IPS-15b (cell line): ENCODE measurements around the gene FSTL4.

Experiments used
- H3K27me3 ChIP-seq: one replicate; pipeline ENCODE4 v1.6.1; 2013; ENCODE audit warnings: low read length; ENCODE audit not compliant: control insufficient read depth, insufficient read depth
- H3K36me3 ChIP-seq: one replicate; pipeline ENCODE4 v1.6.1; 2013; ENCODE audit warnings: low read length; ENCODE audit not compliant: control insufficient read depth, insufficient read depth
- H3K4me1 ChIP-seq: one replicate; pipeline ENCODE4 v1.6.1; 2013; ENCODE audit warnings: mild to moderate bottlenecking, low read length; ENCODE audit not compliant: control insufficient read depth, insufficient read depth
- H3K4me3 ChIP-seq: one replicate; pipeline ENCODE4 v1.5.1; 2013; ENCODE audit warnings: low read depth, low read length
- H3K9ac ChIP-seq: one replicate; pipeline ENCODE4 v1.6.1; 2013; ENCODE audit warnings: low read depth, mild to moderate bottlenecking, low read length
- H3K9me3 ChIP-seq: one replicate; pipeline ENCODE4 v1.6.1; 2013; ENCODE audit warnings: mild to moderate bottlenecking, low read length; ENCODE audit not compliant: control insufficient read depth, insufficient read depth

The FSTL4 gene

GRCh38 chr5:133607451-133607850, 4.9 kb downstream of the FSTL4 start:
- Histone ChIP-seq H3K9ac (no peak overlapping the region), H3K4me3 (no peak overlapping the region), H3K9me3 (no peaks in the 10 kb centered on the region), H3K36me3 (no peaks in the 10 kb centered on the region), H3K27me3 (peaks cover 30% of the 10 kb centered on the region), H3K4me1 (no peaks in the 10 kb centered on the region)

- no peaks in the 10 kb centered on the region for H3K36me3 ChIP-seq
- peaks cover 27% of the 10 kb centered on the region for H3K27me3 ChIP-seq
Observed at GRCh38 chr5:133606835-133607234, 5.5 kb downstream of the FSTL4 start.

DNA sequence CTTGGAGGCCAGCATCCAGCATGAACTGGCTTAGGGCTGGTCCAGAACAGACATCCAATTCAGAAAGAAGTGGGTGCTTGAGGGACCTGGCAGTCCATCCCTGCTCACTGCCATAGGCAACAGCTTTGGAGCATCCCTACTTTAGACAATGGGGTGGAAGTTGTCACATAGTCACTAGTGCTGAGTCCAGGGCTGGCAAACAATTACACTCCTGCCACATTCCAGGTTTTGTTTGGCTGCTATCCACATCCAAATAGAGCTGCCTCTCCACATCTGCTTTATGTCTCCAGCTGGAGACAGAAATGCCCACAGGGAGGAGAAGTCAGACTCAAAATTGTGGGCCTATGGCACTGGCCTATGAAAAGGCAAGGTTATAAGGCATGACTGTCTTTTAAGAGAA, 7.0 kb downstream of the FSTL4 start:
- Histone ChIP-seq H3K4me3 (no peak overlapping the region), H3K9me3 (no peaks in the 10 kb centered on the region), H3K9ac (no peak overlapping the region), H3K4me1 (no peaks in the 10 kb centered on the region), H3K36me3 (no peaks in the 10 kb centered on the region), H3K27me3 (peaks cover 15% of the 10 kb centered on the region)

More at GRCh38 chr5:133606835-133607234, 5.5 kb downstream of the FSTL4 start:
- Histone ChIP-seq H3K9me3 (no peaks in the 10 kb centered on the region), H3K4me1 (no peaks in the 10 kb centered on the region), H3K9ac (no peak overlapping the region), H3K4me3 (no peak overlapping the region)

DNA sequence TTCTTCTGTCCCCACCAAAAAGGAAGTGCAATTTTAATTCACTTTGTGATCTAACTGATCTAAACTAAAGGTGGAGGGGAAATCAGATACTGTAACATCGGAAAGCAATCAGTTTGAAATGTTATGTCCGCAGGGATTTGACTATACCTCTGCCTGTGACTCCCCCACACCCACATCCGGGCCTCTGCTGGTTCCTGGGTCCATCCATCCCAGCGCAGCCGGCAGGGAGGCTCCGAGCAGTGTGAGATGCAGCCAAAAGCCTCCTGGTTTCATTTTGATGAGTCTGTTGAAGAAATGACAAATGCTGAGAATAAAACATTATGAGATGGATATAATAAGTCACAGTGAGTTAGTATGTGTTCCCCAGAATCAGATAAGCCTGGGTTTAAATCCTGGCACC, 8.6 kb downstream of the FSTL4 start:
- Histone ChIP-seq H3K9ac (no peak overlapping the region), H3K4me1 (no peaks in the 10 kb centered on the region), H3K27me3 (no peaks in the 10 kb centered on the region), H3K4me3 (no peak overlapping the region), H3K9me3 (no peaks in the 10 kb centered on the region), H3K36me3 (no peaks in the 10 kb centered on the region)

GRCh38 chr5:133602835-133603380, 9.4 kb downstream of the FSTL4 start:
- H3K9ac ChIP-seq, result no peak overlapping the region
- H3K36me3 ChIP-seq, result no peaks in the 10 kb centered on the region
- no peak overlapping the region for H3K4me3 ChIP-seq
- H3K9me3 ChIP-seq, result no peaks in the 10 kb centered on the region
- H3K4me1 ChIP-seq, result no peaks in the 10 kb centered on the region
- no peaks in the 10 kb centered on the region for H3K27me3 ChIP-seq

DNA sequence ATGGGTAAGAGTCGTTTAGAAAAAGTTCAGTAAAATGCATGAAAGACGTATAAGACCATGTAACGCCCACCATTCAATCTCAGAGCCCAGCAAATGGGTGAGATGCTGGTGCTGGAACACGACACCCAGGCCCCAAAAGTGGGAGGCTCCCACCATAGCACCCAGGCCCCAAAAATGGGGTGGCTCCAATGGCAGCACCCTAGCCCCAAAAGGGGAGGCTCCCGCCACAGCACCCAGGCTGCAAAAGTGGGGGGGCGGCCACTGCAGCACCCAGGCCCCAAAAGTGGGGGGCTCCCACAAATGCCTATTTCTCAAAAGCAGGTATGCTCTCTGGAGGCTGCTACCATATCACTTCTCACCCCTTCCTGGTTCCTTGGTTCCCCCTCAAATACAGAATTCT, 12.7 kb downstream of the FSTL4 start:
- H3K9me3 ChIP-seq, result no peaks in the 10 kb centered on the region
- H3K4me1 ChIP-seq, result no peaks in the 10 kb centered on the region
- H3K36me3 ChIP-seq, result no peaks in the 10 kb centered on the region
- H3K4me3 ChIP-seq, result no peak overlapping the region
- no peaks in the 10 kb centered on the region for H3K27me3 ChIP-seq
- no peak overlapping the region for H3K9ac ChIP-seq

DNA sequence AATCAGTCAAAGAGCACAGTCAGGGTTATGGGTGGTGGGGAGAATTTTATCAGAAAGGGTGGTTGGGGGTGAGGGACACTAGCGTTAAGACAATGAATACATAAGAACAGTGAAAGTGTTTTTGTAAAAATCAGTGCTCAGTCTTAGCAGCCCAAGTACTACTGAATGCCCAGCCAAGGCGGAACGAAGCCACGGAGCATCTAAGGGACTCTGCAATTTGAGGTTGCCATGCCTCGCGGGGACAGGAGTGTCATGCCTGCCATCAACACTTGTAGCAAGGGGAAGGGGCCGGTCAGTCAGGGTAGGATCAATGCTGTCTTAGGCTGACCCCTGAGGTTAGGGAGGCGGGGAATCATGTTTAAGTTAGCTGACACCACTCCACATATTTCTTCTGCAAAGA, 13.3 kb downstream of the FSTL4 start:
- Histone ChIP-seq H3K36me3 (no peaks in the 10 kb centered on the region), H3K4me3 (no peak overlapping the region), H3K9ac (no peak overlapping the region), H3K9me3 (no peaks in the 10 kb centered on the region), H3K4me1 (no peaks in the 10 kb centered on the region), H3K27me3 (no peaks in the 10 kb centered on the region)

DNA sequence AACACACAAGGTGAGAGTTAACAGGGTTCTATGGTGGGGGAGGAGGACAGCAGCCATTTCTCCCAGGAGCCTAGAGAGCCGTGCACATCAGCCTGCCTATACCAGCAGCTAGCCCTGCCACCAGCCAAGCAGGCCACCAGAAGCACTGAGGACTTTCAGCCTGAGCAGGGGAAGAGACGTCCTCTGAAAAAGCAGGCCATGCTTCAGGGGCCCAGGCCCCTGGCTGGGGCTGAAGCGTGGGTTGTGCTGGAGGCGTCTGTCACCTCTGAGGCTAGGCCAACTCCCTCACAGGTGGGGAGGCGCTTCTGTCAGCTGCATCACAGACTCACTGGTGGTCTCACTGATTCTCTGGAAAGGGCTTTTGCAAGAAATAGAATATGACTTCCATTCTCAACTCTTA, 16.3 kb downstream of the FSTL4 start:
- Histone ChIP-seq H3K36me3 (peaks cover 2% of the 10 kb centered on the region), H3K9ac (no peak overlapping the region), H3K27me3 (no peaks in the 10 kb centered on the region), H3K9me3 (no peaks in the 10 kb centered on the region), H3K4me1 (no peaks in the 10 kb centered on the region), H3K4me3 (no peak overlapping the region)

- no peaks in the 10 kb centered on the region for H3K27me3 ChIP-seq
- H3K9ac ChIP-seq, result no peak overlapping the region
- no peaks in the 10 kb centered on the region for H3K4me1 ChIP-seq
- H3K4me3 ChIP-seq, result no peak overlapping the region
- no peaks in the 10 kb centered on the region for H3K9me3 ChIP-seq
- peaks cover 2% of the 10 kb centered on the region for H3K36me3 ChIP-seq
Observed at GRCh38 chr5:133595465-133595864, 16.9 kb downstream of the FSTL4 start.

- Histone ChIP-seq H3K27me3 (no peaks in the 10 kb centered on the region), H3K4me1 (no peaks in the 10 kb centered on the region), H3K9ac (no peak overlapping the region), H3K9me3 (no peaks in the 10 kb centered on the region), H3K4me3 (no peak overlapping the region), H3K36me3 (peaks cover 2% of the 10 kb centered on the region)
Observed at GRCh38 chr5:133589286-133589685, 23.1 kb downstream of the FSTL4 start.

DNA sequence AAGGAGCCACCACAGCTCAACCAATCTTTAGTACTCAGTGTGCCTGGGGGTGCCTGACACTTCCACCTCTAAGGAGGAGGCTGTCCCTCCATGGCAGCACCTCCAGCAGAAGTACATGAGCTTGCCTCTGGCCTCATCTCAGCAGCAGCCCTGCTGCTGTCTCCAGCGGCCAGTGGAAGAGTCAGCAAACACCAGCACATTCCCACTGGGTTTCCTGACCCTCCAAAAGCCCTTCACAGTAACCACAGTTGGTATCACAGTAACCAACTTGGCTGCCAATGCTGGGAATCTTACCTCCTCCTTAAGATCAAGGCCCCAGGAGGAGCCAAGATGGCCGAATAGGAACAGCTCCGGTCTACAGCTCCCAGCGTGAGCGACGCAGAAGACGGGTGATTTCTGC, 29.4 kb downstream of the FSTL4 start:
- Histone ChIP-seq H3K27me3 (peaks cover 12% of the 10 kb centered on the region), H3K36me3 (no peaks in the 10 kb centered on the region), H3K9me3 (no peaks in the 10 kb centered on the region), H3K9ac (no peak overlapping the region), H3K4me1 (no peaks in the 10 kb centered on the region), H3K4me3 (peak overlapping the region; percentile 37)

DNA sequence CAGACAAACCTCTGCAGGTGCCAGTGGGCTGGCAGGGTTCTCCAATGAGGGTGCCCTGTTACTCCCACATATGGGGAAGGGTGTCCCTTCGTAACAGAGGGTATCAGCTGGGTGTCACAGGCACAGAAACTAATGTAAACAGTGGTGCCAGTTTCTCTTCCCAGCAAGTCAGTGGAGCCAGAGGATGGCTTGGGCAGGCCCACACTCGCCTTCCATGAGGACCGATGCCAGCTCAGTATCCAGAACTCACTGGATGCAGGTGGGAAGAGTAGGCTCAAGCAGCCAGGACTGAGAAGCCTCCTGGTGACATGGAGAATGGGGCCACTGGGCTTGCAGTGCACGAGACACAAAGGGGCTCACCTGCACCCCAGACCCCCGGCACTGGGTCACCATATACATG, 30.4 kb downstream of the FSTL4 start:
- H3K36me3 ChIP-seq, result no peaks in the 10 kb centered on the region
- H3K4me1 ChIP-seq, result no peaks in the 10 kb centered on the region
- H3K9me3 ChIP-seq, result no peaks in the 10 kb centered on the region
- peaks cover 12% of the 10 kb centered on the region for H3K27me3 ChIP-seq
- no peak overlapping the region for H3K4me3 ChIP-seq
- no peak overlapping the region for H3K9ac ChIP-seq
